GM12872 (cell line): ENCODE results near the gene DENND4B.

Experiments
- CTCF ChIP-seq: IDR thresholded peaks from 3 replicates; pipeline ENCODE4 v1.5.1; 2011; ENCODE audit warnings: low read depth, mild to moderate bottlenecking, low read length, moderate library complexity; ENCODE audit not compliant: insufficient read depth

DENND4B gene

GRCh38 chr1:153987621-153988020, 41.1 kb upstream of the DENND4B start:
- TF ChIP-seq CTCF: no peak

- no peak for TF ChIP-seq CTCF
These were observed 39.6 kb upstream of the DENND4B start, which contains the start of gene RAB13 for GRCh38 chr1:153985941-153986761. RAB13 (minus strand) TSS chr1:153986339; CDS start chr1:153986236, 103 bp downstream.

GRCh38 chr1:153985341-153985912, 38.9 kb upstream of the DENND4B start:
- no peak for TF ChIP-seq CTCF

GRCh38 chr1:153984123-153984894, 37.8 kb upstream of the DENND4B start:
- no peak for TF ChIP-seq CTCF

GRCh38 chr1:153978274-153978909, 31.9 kb upstream of the DENND4B start:
- no peak for TF ChIP-seq CTCF

GRCh38 chr1:153977250-153978240, 31.0 kb upstream of the DENND4B start, which contains the start of gene JTB:
JTB (minus strand) TSS chr1:153977674; CDS start chr1:153977252, 422 bp downstream.
- TF ChIP-seq CTCF: no peak
